ENCODE results near the gene GNAO1.

DNA sequence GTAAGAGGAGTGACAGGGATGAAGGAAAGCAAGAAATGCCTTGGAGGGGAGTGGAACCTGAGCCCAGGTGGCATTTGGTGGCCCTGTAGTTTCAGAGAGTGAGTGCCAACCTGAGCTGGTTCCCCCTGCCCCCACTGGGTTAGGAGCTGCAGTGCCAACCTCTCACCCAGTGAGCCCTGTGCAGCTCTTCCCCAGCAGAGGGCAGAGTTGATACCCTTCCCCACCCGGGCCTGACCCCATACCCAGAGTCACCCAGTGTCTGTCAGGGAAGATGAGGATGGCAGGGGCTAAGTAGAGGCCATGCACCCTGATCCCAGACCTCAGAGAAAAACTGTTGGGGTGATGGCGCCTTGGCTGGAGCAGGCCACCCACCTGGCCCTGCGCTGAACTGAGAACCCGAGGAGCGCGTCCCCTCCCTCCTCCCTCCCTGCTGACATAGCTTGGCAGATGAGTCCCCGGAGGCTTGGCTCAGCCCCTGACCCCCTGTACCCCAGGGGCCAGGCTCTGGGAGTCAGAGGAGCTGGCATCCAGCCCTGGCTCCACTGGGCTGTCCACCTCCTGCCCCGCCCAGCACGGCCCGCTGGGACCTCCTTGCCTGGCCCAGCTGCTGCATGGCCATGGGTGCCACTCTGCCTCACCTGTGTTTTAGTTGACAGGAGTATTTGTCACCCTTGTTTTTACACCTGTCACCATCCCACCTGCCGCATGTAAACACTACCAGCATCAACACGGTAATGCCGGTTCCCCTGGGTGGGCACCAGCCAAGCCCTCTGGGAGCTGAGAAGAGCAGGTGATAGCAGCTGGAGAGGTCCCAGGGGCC is 120.1 kb downstream of the GNAO1 start:
- TF ChIP-seq EZH2 (IDR thresholded peaks at IDR 0.05; ENCODE audit: low read length), result no peak
- TF ChIP-seq CTCF (optimal IDR thresholded peaks at IDR 0.05 in 1 of 3, IDR thresholded peaks at IDR 0.05 in 1 of 3, conservative IDR thresholded peaks at IDR 0.05 in 1 of 3; ENCODE audit: extremely low read depth in 1 of 3, insufficient read depth in 2 of 3, low read length in 3 of 3), result peak; percentile 20 to 56 (median 36)

All from keratinocyte (primary cell).